ENCODE measurements around the gene MAP4K5.

Gene MAP4K5

DNA sequence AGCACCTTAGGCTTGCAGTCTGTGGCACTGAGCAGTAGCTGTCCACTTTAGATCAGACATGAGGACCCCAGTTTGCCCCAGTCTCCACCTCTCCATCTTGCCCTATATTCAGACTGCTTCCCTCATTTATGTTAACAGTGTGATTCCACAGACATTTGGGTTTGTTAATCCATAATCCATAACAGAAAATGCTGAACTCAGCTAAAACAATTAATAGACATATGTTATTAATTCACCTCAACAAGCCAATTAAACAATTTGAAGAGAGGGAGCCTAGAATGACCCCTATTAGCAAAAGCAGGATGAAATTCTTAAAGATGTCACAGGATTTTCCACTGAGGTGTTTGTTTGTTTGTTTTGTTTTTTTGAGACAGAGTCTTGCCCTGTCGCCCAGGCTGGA lies 144.8 kb downstream of the MAP4K5 start:
- no peak for DNase-seq (ENCODE audit: low spot score in 2 of 2)
- ATAC-seq (replicated peaks; ENCODE audit: extremely low read depth, poor library complexity, severe bottlenecking): no peak
- Mint-ChIP-seq H3K9me3 (no peaks in the 10 kb centered on the region), H3K27ac (ENCODE audit: low read depth) (no peak overlapping the region), H3K27me3 (no peaks in the 10 kb centered on the region), H3K4me1 (no peaks in the 10 kb centered on the region), H3K36me3 (ENCODE audit: insufficient read depth) (no peaks in the 10 kb centered on the region), H3K4me3 (no peak overlapping the region)

DNA sequence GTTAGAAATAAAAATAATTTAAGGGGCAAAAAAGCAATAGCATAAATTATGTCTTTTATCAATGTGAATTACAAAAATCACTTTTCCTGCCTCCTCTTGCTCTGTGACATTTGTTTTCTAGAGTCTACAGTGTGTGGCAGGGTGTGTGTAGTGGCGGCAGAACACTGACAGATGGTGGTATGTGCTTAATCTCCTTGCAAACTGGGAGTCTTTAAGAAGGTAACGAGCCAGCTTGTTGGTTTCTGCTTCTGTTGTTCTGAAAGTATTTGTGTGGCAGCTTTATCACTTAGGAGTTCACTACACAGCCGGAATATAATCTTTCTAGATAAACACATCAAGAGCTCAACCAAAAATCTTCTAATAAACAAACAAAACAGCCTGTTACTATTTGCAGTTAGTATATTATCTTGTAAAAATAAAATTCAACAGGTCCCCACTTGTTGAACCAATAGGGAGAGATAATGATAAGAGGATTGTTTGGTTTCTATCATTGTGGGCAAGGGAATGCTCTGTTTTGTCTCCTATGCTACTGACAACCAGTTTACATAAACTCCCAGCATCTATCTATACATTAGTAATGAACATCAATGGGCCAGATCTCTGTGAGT lies 148.6 kb downstream of the MAP4K5 start:
- Mint-ChIP-seq H3K27ac (ENCODE audit: low read depth) (peak overlapping the region; percentile 55), H3K27me3 (no peaks in the 10 kb centered on the region), H3K36me3 (ENCODE audit: insufficient read depth) (peaks cover 1% of the 10 kb centered on the region), H3K4me3 (no peak overlapping the region), H3K9me3 (no peaks in the 10 kb centered on the region), H3K4me1 (no peaks in the 10 kb centered on the region)
- ATAC-seq (replicated peaks; ENCODE audit: extremely low read depth, poor library complexity, severe bottlenecking) (no peak), DNase-seq (ENCODE audit: low spot score in 2 of 2) (no peak)

DNA sequence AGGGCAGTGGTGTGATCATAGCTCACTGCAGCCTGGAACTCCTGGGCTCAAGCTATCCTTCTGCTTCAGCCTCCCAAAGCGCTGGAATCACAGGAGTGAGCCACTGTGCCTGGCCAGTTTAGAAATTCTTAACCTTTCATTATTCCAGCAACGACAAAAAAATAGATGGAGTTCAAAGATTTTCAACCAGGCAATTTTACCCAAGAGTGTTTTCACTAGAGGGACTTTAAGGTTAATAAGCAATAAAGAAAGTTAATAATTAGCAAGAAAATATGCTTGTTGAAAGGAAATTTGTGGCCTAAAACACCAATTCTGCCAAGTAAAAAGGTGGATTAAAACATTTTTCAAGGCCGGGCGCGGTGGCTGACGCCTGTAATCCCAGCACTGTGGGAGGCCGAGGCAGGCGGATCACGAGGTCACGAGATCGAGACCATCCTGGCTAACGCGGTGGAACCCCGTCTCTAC lies 150.5 kb downstream of the MAP4K5 start:
- H3K4me3 Mint-ChIP-seq: no peak overlapping the region
- no peak for DNase-seq (ENCODE audit: low spot score in 2 of 2)
- H3K9me3 Mint-ChIP-seq: no peaks in the 10 kb centered on the region
- no peaks in the 10 kb centered on the region for H3K4me1 Mint-ChIP-seq
- peaks cover 1% of the 10 kb centered on the region for H3K36me3 Mint-ChIP-seq (ENCODE audit: insufficient read depth)
- no peaks in the 10 kb centered on the region for H3K27me3 Mint-ChIP-seq
- ATAC-seq (replicated peaks; ENCODE audit: extremely low read depth, poor library complexity, severe bottlenecking): no peak
- H3K27ac Mint-ChIP-seq (ENCODE audit: low read depth): no peak overlapping the region

DNA sequence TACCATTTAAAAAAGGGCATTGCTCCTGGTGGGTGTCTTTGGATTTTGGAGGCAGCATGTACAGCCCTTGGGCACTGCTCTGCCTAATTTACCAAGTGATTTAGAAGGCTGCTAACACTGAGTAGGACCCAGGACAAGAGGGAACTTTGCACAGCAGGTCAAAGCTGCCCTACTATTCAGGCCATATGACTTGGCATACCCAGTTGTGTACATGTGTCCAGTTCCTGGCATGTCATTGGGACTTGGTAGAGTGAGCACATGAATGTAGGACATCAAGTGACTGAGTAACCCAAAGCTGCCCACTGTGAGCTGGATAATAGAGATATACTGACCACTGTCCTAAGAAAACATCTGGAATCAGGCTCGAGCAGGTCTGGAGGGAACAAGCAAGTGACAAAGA lies 151.4 kb downstream of the MAP4K5 start:
- no peak for ATAC-seq (replicated peaks; ENCODE audit: extremely low read depth, poor library complexity, severe bottlenecking)
- H3K4me1 Mint-ChIP-seq: no peaks in the 10 kb centered on the region

DNA sequence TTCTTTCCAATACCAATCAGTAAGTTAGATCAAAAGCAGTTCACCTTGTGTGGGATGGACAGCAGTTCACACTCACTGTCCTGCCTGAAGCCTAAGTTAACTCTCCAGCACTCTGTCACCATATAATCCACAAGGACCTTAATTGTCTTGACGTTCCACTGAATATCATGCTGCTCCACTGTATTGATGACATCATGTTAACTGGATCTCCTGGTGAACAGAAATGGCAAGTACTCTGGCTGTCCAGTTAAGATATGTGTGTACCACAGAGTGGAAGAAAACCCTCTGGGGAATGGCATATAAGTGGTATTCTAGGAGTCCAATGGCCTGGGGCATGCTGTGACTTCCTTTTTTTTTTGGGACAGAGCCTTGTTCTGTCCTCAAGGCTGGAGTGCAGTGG lies 151.9 kb downstream of the MAP4K5 start:
- Mint-ChIP-seq H3K27ac (ENCODE audit: low read depth) (no peak overlapping the region), H3K4me1 (no peaks in the 10 kb centered on the region), H3K9me3 (no peaks in the 10 kb centered on the region), H3K36me3 (ENCODE audit: insufficient read depth) (peaks cover 1% of the 10 kb centered on the region), H3K4me3 (no peak overlapping the region), H3K27me3 (no peaks in the 10 kb centered on the region)
- ATAC-seq (replicated peaks; ENCODE audit: extremely low read depth, poor library complexity, severe bottlenecking) (no peak), DNase-seq (ENCODE audit: low spot score in 2 of 2) (no peak)

More for the DNA sequence above, 151.4 kb downstream of the MAP4K5 start:
- no peaks in the 10 kb centered on the region for H3K27me3 Mint-ChIP-seq
- no peak overlapping the region for H3K27ac Mint-ChIP-seq (ENCODE audit: low read depth)
- no peak for DNase-seq (ENCODE audit: low spot score in 2 of 2)
- H3K9me3 Mint-ChIP-seq: no peaks in the 10 kb centered on the region
- H3K36me3 Mint-ChIP-seq (ENCODE audit: insufficient read depth): peaks cover 1% of the 10 kb centered on the region
- H3K4me3 Mint-ChIP-seq: no peak overlapping the region

DNA sequence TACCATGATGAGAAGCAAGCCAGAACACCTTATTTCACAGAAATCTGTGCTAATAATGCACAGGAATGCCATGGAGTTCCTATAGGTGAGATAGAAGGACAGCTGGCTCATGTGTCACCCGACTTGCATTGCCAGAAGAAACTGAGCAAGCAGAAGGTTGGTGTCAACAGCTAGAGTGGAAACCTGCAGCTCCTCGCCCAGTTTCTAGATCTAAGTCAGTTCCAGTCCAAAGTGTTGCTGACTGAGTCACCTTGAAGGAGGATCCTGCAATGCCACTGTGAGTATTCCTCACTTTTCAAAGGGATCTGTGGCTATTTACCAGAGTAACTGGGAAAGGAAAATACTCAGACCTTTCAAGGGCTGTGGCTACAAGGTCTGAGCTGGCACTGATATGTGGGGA lies 152.8 kb downstream of the MAP4K5 start:
- Mint-ChIP-seq H3K4me3 (no peak overlapping the region), H3K27ac (ENCODE audit: low read depth) (no peak overlapping the region), H3K36me3 (ENCODE audit: insufficient read depth) (peaks cover 1% of the 10 kb centered on the region), H3K27me3 (no peaks in the 10 kb centered on the region), H3K9me3 (no peaks in the 10 kb centered on the region), H3K4me1 (no peaks in the 10 kb centered on the region)
- DNase-seq (ENCODE audit: low spot score in 2 of 2): no peak
- no peak for ATAC-seq (replicated peaks; ENCODE audit: extremely low read depth, poor library complexity, severe bottlenecking)

DNA sequence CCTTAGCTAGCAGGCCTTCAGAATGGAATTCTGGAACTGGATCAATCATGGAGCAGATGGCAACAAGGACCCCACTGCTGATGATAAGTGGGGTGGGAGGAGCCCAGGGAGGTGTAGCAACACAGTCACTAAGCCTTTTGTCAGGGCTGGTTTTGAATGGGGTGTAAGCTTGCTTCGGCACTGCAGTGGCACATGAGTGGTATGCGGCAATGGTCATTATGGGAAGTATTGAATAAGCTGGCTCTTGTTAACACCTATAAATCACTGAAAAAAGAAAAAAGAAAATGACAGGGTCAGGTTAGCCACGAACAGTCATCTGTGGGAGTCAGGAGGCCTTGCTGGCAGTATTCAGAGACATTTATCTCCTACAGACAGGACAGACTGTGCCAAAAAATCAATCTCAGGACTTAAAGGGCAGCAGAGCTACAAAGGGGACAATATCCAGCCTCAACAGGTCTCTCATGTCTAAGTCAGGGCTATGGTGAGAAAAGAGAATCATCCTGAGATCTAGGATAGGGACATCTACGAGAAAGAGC lies 154.8 kb downstream of the MAP4K5 start:
- Mint-ChIP-seq H3K4me3 (no peak overlapping the region), H3K9me3 (no peaks in the 10 kb centered on the region), H3K27ac (ENCODE audit: low read depth) (no peak overlapping the region), H3K36me3 (ENCODE audit: insufficient read depth) (peaks cover 1% of the 10 kb centered on the region), H3K4me1 (no peaks in the 10 kb centered on the region), H3K27me3 (peaks cover 10% of the 10 kb centered on the region)
- DNase-seq (ENCODE audit: low spot score in 2 of 2): no peak
- no peak for ATAC-seq (replicated peaks; ENCODE audit: extremely low read depth, poor library complexity, severe bottlenecking)

DNA sequence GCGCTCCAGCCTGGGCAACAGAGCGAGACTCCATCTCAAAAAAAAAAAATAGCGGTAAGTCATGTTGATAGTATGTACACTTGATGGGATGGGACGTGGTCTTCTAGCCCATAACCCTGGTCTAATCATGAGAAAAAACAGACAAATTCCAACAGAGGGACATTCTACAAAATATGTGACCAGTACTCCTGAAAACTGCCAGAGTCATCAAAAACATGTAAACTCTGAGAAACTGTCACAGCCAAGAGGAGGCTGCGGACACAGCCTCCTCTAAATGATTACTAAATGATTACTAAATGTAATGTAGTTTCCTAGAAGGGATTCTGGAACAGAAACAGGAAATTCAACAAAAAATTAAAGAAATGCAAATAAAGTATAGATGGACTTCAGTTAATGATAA lies 156.6 kb downstream of the MAP4K5 start:
- H3K4me3 Mint-ChIP-seq: no peak overlapping the region
- no peak overlapping the region for H3K27ac Mint-ChIP-seq (ENCODE audit: low read depth)
- H3K36me3 Mint-ChIP-seq (ENCODE audit: insufficient read depth): peaks cover 1% of the 10 kb centered on the region
- DNase-seq (ENCODE audit: low spot score in 2 of 2) (no peak), ATAC-seq (replicated peaks; ENCODE audit: extremely low read depth, poor library complexity, severe bottlenecking) (no peak)
- peaks cover 10% of the 10 kb centered on the region for H3K27me3 Mint-ChIP-seq
- H3K9me3 Mint-ChIP-seq: no peaks in the 10 kb centered on the region
- no peaks in the 10 kb centered on the region for H3K4me1 Mint-ChIP-seq

DNA sequence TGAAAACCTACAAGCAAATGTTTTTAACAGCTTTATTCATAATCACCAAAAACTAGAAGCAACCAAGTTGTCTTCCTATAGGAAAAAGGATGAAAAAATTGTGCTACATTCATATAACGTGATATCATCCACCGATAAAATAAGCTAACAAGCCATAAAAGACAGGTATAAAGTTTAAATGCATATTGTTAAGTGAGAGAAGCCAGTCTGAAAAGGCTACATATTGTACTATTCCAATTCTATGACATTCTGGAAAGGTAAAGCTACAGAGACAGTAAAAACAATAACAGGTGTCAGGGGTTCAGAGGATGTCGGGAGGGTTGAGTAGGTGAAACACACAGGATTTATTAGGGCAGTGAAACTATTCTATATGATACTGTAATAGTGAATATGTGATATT lies 158.4 kb downstream of the MAP4K5 start:
- ATAC-seq (replicated peaks; ENCODE audit: extremely low read depth, poor library complexity, severe bottlenecking) (no peak), DNase-seq (ENCODE audit: low spot score in 2 of 2) (no peak)
- H3K27me3 Mint-ChIP-seq: peaks cover 10% of the 10 kb centered on the region
- no peak overlapping the region for H3K27ac Mint-ChIP-seq (ENCODE audit: low read depth)
- H3K9me3 Mint-ChIP-seq: no peaks in the 10 kb centered on the region
- H3K4me1 Mint-ChIP-seq: no peaks in the 10 kb centered on the region
- H3K36me3 Mint-ChIP-seq (ENCODE audit: insufficient read depth): no peaks in the 10 kb centered on the region
- no peak overlapping the region for H3K4me3 Mint-ChIP-seq

DNA sequence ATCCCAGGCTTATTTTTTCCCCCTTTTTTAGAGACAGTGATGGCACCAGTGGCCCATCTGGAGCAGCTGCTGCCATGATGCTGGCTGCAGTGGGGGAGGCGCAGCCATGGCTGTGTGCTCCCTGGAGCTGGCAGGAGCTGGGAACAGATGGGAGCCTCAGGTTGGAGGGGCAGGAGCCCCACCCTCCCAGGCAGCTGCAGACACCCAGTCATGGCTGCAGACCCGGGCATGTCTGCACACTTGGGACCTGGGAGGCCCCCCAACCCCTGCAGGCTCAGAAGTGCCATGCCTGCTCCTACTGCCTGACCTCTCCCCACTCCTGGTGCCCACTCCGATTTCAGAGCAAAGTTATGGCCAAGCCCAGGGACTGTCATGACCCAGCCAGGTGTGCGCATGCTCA lies 160.8 kb downstream of the MAP4K5 start:
- DNase-seq (ENCODE audit: low spot score in 2 of 2): no peak
- Mint-ChIP-seq H3K4me1 (peaks cover 6% of the 10 kb centered on the region), H3K9me3 (no peaks in the 10 kb centered on the region), H3K36me3 (ENCODE audit: insufficient read depth) (peaks cover 2% of the 10 kb centered on the region), H3K27me3 (peaks cover 10% of the 10 kb centered on the region), H3K4me3 (no peak overlapping the region), H3K27ac (ENCODE audit: low read depth) (no peak overlapping the region)
- no peak for ATAC-seq (replicated peaks; ENCODE audit: extremely low read depth, poor library complexity, severe bottlenecking)
